Keratinocyte (primary cell): ENCODE measurements around the gene RNF207.

ENCODE experiments used
- CTCF ChIP-seq, 3 experiments: IDR thresholded peaks in 1 of 3; conservative IDR thresholded peaks in 1 of 3; optimal IDR thresholded peaks in 1 of 3; 2 replicates in 2 of 3; 3 replicates in 1 of 3; pipeline versions ENCODE3 to v1.5.1; 2011; ENCODE audit warnings: low read length in 3 of 3, mild to moderate bottlenecking in 3 of 3, moderate library complexity in 2 of 3, control low read depth in 1 of 3, inconsistent platforms in 1 of 3; ENCODE audit not compliant: insufficient read depth in 2 of 3; ENCODE audit errors: extremely low read depth in 1 of 3
- EZH2 ChIP-seq: IDR thresholded peaks from one replicate; pipeline ENCODE4 v1.6.1; 2012; ENCODE audit warnings: inconsistent platforms, mild to moderate bottlenecking, low read length, moderate library complexity

DNA sequence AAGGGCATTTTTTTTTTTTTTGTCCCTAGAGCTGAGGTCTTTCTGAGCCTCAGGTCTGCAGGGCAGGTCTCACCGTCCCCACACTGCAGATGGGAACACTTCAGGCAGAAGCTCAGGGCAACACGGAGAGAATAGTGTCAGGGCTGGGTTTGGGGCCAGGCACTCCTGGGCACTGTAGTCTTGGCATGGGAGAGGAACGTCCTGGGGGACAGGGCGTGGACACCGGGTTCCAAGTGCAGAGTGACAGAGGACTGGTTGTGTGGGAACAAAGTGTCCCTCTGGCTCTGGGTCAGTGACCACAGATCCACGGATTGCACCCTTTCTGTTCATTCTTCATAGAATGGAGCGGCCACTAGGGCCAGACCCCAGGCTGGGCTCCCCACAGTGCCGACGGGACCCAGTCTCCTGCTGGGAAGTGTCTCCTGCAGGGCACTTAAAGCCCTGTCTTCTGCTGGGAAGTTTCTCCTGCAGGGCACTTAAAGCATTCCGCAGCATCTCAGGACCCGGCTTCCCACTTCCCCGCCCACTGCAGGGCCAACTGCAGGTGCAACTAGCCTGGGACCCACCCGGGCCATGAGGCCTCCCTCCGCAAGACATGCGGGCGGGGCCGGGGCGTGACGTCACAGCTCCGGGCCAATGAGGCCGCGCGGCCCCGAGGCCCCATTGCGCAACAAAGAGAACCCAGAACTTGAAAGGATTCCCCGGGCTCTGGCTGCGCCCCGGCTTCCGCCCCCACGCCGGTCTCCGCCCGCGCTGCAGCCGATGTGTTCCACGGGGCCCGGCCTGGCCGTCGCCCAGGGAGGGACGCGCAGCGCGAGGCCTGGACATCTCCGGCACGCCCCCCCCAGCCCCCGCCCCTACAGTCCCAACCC lies 53.8 kb downstream of the RNF207 start:
- TF ChIP-seq CTCF (optimal IDR thresholded peaks at IDR 0.05 in 1 of 3, IDR thresholded peaks at IDR 0.05 in 1 of 3, conservative IDR thresholded peaks at IDR 0.05 in 1 of 3; ENCODE audit: extremely low read depth in 1 of 3, insufficient read depth in 2 of 3, low read length in 3 of 3) (no peak), EZH2 (no peak)
